Mucosa of descending colon (tissue), 3 donors: ENCODE measurements around the gene MYOM1. TPM values are rescaled to one million over a fixed set of nuclear protein-coding genes. Genes with fewer than 3 reads are reported as not detected.
"Not testable (repeated sequence)": the region's sequence is repeated elsewhere in the genome, so short reads cannot be mapped to it uniquely, and the experiment has no call there.

Experiments used
- ATAC-seq: fragments of 200-7000 bp; cut with Tn5 transposase; one replicate; pipeline ENCODE4 v1.9.1; 2020; ENCODE audit warnings: mild to moderate bottlenecking, moderate library complexity
- DNase-seq, 3 donors: peaks; one replicate each; pipeline ENCODE4 v3.0.0-alpha.2; 2020
- H3K36me3 ChIP-seq: fragments of 200-600 bp; one replicate; pipeline ENCODE4 v1.8.0; 2021; ENCODE audit warnings: low read depth, mild to moderate bottlenecking
- H3K4me1 ChIP-seq: fragments of 200-600 bp; one replicate; pipeline ENCODE4 v1.8.0; 2021; ENCODE audit warnings: low read depth, mild to moderate bottlenecking
- H3K4me3 ChIP-seq: fragments of 200-600 bp; one replicate; pipeline ENCODE4 v1.8.0; 2021; ENCODE audit warnings: mild to moderate bottlenecking
- H3K9me3 ChIP-seq: fragments of 200-600 bp; one replicate; pipeline ENCODE4 v1.8.0; 2021; ENCODE audit warnings: mild to moderate bottlenecking
- CTCF ChIP-seq: fragments of 200-600 bp; IDR thresholded peaks from one replicate; pipeline ENCODE4 v1.8.0; 2022; ENCODE audit warnings: antibody characterized with exemption, mild to moderate bottlenecking
- intact Hi-C, 2 donors: fragments of 100-400 bp; cut with DNase I in 1 of 2; cut with micrococcal nuclease in 1 of 2; formaldehyde crosslinking; loops; one replicate each; pipeline versions ENCODE4 v1.11.0 to v1.11.1; 2022; cut with DNase I, micrococcal nuclease
- total RNA-seq, 3 donors: library from RNA; stranded (reverse); fragmentation: NEBNext Ultra II Directional in 2 of 3; extraction: Animal tissue kit (Norgen Biotek cat#: 25700) in 2 of 3; gene quantifications; one replicate each; pipeline versions ENCODE4 v1.2.1 to v1.2.4, GENCODE V29; 2021 to 2023
- donor health status: DM: no; HTN: no; CAD: no; lungs with moderate emphysema.
- donor health status: DM: no; HTN: no; CAD: no.
- donor health status: DM: no; HTN: yes; CAD: no.

Gene MYOM1
- total RNA-seq, 3 donors from 2014 or later = 5.5 to 22.2 (median 16.3) TPM

- no peaks in the 10 kb centered on the region for H3K9me3 ChIP-seq
- peaks cover 10% of the 10 kb centered on the region for H3K4me1 ChIP-seq
- DNase-seq (no peak), ATAC-seq (no peak)
- no peak overlapping the region for H3K4me3 ChIP-seq
- H3K36me3 ChIP-seq = no peaks in the 10 kb centered on the region
- TF ChIP-seq CTCF = no peak
- intact Hi-C loops = no loop called here
Observed at GRCh38 chr18:3032721-3033120, 187.0 kb downstream of the MYOM1 start.

- TF ChIP-seq CTCF = no peak
- no peaks in the 10 kb centered on the region for H3K9me3 ChIP-seq
- no peak for DNase-seq
- H3K4me1 ChIP-seq = peaks cover 12% of the 10 kb centered on the region
- H3K4me3 ChIP-seq = no peak overlapping the region
- ATAC-seq = peak; percentile 67
- intact Hi-C loops = no loop called here
- H3K36me3 ChIP-seq = no peaks in the 10 kb centered on the region
Observed at GRCh38 chr18:3029215-3029952, 190.4 kb downstream of the MYOM1 start.

- intact Hi-C loops, H3K36me3 ChIP-seq, DNase-seq, ATAC-seq, H3K9me3 ChIP-seq, H3K4me3 ChIP-seq: not testable (repeated sequence)
- H3K4me1 ChIP-seq = peaks cover 12% of the 10 kb centered on the region
Observed at GRCh38 chr18:3028115-3028514, 191.7 kb downstream of the MYOM1 start.

GRCh38 chr18:3027370-3027891, 192.3 kb downstream of the MYOM1 start:
- ATAC-seq (no peak), DNase-seq (no peak)
- Histone ChIP-seq H3K4me1 (peaks cover 12% of the 10 kb centered on the region), H3K9me3 (no peaks in the 10 kb centered on the region), H3K36me3 (no peaks in the 10 kb centered on the region), H3K4me3 (no peak overlapping the region)
- TF ChIP-seq CTCF = no peak
- intact Hi-C loops = no loop called here

- Histone ChIP-seq H3K4me1 (peaks cover 12% of the 10 kb centered on the region), H3K9me3 (no peaks in the 10 kb centered on the region), H3K36me3 (no peaks in the 10 kb centered on the region), H3K4me3 (no peak overlapping the region)
- TF ChIP-seq CTCF = no peak
- DNase-seq = no peak
- intact Hi-C loops = no loop called here
- ATAC-seq = no peak
Observed at GRCh38 chr18:3025544-3025943, 194.2 kb downstream of the MYOM1 start.

- H3K4me3 ChIP-seq, ATAC-seq, DNase-seq, H3K9me3 ChIP-seq, intact Hi-C loops, H3K4me1 ChIP-seq, H3K36me3 ChIP-seq: not testable (repeated sequence)
Observed at GRCh38 chr18:3023603-3024002, 196.2 kb downstream of the MYOM1 start.

Other genes starting within 250 kb of the MYOM1 start
- 10 to 100 TPM; 52.9 to 60.8 (median 59.2) TPM for gene LPIN2, start 206.8 kb downstream of the MYOM1 start, total RNA-seq
- gene MYL12A, start 27.8 kb upstream of the MYOM1 start, total RNA-seq = 100 to 1,000 TPM; 345 to 588 (median 550) TPM
- 100 to 1,000 TPM; 317 to 609 (median 569) TPM for gene MYL12B, start 42.2 kb upstream of the MYOM1 start, total RNA-seq
- 10 to 100 TPM; 37.1 to 67.2 (median 59.1) TPM for gene TGIF1, start 230.2 kb upstream of the MYOM1 start, total RNA-seq